Measurements from ENCODE around the gene MRGPRF. TPM values are rescaled to one million over a fixed set of nuclear protein-coding genes. Genes with fewer than 3 reads are reported as not detected.

Gene MRGPRF
- total RNA-seq, 1 experiment from 2014 or later: 0.76 TPM

- no peaks in the 10 kb centered on the region for H3K27me3 ChIP-seq (ENCODE audit: insufficient read depth, low read length)
- DNase-seq (ENCODE audit: low read depth, low spot score): no peak
Measured at GRCh38 chr11:69005183-69005630, 7.8 kb downstream of the MRGPRF start.

More at GRCh38 chr11:69005183-69005630, 7.8 kb downstream of the MRGPRF start:
- no peaks in the 10 kb centered on the region for H3K79me2 ChIP-seq (ENCODE audit: insufficient read depth, low read length)
- no peak overlapping the region for H3K4me2 ChIP-seq (ENCODE audit: low read length)
- H2AFZ ChIP-seq (ENCODE audit: low read depth, low read length, poor library complexity, severe bottlenecking): no peak overlapping the region
- POLR2A ChIA-PET: interaction anchor here (0.6 kb wide), 1 partner anchor 304 kb away, joined by 4 read pairs; no protein-coding TSS in a partner anchor
- H3K4me1 ChIP-seq (ENCODE audit: control insufficient read depth in 1 of 2, insufficient read depth in 2 of 2, low read length in 2 of 2): peaks cover 25 to 44% of the 10 kb centered on the region in 2 experiments
- H3K36me3 ChIP-seq (ENCODE audit: control insufficient read depth in 1 of 2, insufficient read depth in 2 of 2, low read length in 2 of 2): no peaks in the 10 kb centered on the region
- H3K9me2 ChIP-seq (ENCODE audit: insufficient read depth): no peaks in the 10 kb centered on the region
- no peak for ATAC-seq
- no peaks in the 10 kb centered on the region for H4K20me1 ChIP-seq (ENCODE audit: insufficient read depth)
- no peak overlapping the region for H3K9ac ChIP-seq (ENCODE audit: low read length)
- BruUV-seq (replicated peaks): no TSS peak
- no peak overlapping the region for H3K4me3 ChIP-seq (replicated peaks in 1 of 2; ENCODE audit: low read depth in 1 of 2, low read length in 2 of 2)
- TF ChIP-seq CTCF (IDR thresholded peaks at IDR 0.05 in 2 of 3, conservative IDR thresholded peaks at IDR 0.05 in 1 of 3; ENCODE audit: borderline replicate concordance in 1 of 3, insufficient read depth in 1 of 3, low read depth in 2 of 3, low read length in 2 of 3) (no peak), ZFX (IDR thresholded peaks at IDR 0.05) (no peak), EGR1 (IDR thresholded peaks at IDR 0.05; ENCODE audit: low read depth) (no peak), RAD21 (IDR thresholded peaks at IDR 0.05; ENCODE audit: low read depth) (no peak), POLR2A (IDR thresholded peaks at IDR 0.05; ENCODE audit: borderline replicate concordance, extremely low read depth, insufficient read depth, insufficient read length) (no peak), CEBPB (IDR thresholded peaks at IDR 0.05; ENCODE audit: low read depth) (no peak), FOSL1 (IDR thresholded peaks at IDR 0.05; ENCODE audit: low read depth) (no peak), SP1 (IDR thresholded peaks at IDR 0.05; ENCODE audit: low read depth) (no peak), TCF7L2 (IDR thresholded peaks at IDR 0.05; ENCODE audit: borderline replicate concordance, extremely low read depth, insufficient read depth, insufficient read length) (no peak), EZH2 (IDR thresholded peaks at IDR 0.05) (no peak)
- H3K9me3 ChIP-seq (ENCODE audit: control insufficient read depth in 1 of 2, insufficient read depth in 1 of 2, low read depth in 1 of 2, low read length in 2 of 2): no peaks in the 10 kb centered on the region
- no peak overlapping the region; the same call in 1 of the 2 replicates for H3K27ac ChIP-seq (ENCODE audit: low read depth, low read length)
- CTCF ChIA-PET: no interaction called here
- RAD21 ChIA-PET (ENCODE audit: low non-redundant PET in 1 of 2, low total read pairs in 2 of 2, uncharacterized antibody in 2 of 2, unreplicated experiment in 2 of 2): no interaction called here
- intact Hi-C loops (cut with micrococcal nuclease): no loop called here
